GM21528 (cell line): Measurements from ENCODE around the gene JMJD6.
"Not testable (repeated sequence)": the region's sequence is repeated elsewhere in the genome, so short reads cannot be mapped to it uniquely, and the experiment has no call there.

Experiments used
- ATAC-seq: cut with Tn5 transposase; IDR thresholded peaks from one replicate; pipeline ENCODE4 v1.9.1; 2021; ENCODE audit warnings: mild to moderate bottlenecking, moderate library complexity; ENCODE audit not compliant: unreplicated experiment, low FRiP score

The JMJD6 gene

DNA sequence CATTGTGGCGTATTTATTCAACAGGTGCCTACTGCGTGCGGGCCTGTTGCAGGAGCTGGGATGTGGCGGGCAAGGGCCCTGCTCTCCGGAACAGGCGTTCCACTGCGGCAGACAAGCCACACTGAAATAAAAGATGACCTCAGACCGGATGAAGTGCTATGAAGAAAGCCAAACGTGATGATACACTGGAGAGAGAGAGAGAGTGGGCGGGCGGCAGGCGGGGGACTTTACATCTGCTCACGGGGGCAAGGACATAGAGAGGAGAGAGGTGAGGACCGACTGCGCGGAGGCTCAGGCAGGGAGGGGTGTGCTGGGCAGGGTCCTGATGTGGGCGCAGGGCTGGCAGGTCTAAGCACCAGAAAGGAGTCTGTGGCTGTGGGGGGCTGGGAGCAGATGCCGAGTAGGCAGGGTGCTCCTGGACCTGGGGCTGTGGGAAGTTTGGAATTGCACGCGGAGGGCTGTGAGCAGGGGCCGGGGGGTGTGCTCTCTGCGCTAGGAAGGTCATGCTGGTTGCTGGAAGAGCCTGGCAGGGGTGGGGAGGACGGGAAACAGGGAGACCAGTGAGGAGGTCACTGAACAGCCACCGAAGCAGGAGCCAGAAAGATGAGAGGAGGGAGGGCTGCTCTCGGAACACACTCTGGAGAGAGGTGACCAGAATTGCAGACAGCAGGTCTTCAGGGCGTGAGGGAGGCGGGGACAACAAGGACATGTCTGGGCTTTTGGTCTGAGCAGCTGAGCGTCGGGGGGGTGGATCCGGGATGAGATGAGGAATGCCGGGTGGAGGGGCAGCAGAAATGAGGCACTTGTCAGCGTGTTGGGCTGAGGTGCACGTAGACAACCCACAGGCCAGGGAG, 25.6 kb downstream of the JMJD6 start:
- no peak for ATAC-seq

- ATAC-seq: no peak
Observed at GRCh38 chr17:76700270-76700616, 26.2 kb downstream of the JMJD6 start.

DNA sequence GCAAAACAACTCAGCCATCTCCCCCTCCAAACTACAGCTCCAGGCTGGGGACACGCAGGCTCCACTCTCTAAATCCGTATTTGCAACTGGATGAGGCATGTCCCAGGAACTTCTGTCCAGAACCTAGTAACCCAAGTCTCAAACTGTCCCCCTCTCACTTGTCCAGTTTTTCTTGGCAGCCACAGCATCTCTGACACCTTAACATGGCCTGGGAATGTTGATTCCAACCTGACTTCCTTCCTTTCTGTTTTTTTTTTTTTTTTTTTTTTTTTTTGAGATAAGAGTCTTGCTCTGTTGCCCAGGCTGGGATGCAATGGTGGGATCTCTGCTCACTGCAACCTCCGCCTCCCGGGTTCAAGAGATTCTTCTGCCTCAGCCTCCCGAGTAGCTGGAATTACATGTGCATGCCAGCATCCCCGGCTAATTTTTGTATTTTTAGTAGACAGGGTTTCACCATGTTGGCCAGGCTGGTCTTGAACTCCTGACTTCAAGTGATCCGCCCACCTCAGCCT, 27.9 kb downstream of the JMJD6 start:
- ATAC-seq: not testable (repeated sequence)

- no peak for ATAC-seq
Observed at GRCh38 chr17:76697702-76698465, 28.5 kb downstream of the JMJD6 start.

DNA sequence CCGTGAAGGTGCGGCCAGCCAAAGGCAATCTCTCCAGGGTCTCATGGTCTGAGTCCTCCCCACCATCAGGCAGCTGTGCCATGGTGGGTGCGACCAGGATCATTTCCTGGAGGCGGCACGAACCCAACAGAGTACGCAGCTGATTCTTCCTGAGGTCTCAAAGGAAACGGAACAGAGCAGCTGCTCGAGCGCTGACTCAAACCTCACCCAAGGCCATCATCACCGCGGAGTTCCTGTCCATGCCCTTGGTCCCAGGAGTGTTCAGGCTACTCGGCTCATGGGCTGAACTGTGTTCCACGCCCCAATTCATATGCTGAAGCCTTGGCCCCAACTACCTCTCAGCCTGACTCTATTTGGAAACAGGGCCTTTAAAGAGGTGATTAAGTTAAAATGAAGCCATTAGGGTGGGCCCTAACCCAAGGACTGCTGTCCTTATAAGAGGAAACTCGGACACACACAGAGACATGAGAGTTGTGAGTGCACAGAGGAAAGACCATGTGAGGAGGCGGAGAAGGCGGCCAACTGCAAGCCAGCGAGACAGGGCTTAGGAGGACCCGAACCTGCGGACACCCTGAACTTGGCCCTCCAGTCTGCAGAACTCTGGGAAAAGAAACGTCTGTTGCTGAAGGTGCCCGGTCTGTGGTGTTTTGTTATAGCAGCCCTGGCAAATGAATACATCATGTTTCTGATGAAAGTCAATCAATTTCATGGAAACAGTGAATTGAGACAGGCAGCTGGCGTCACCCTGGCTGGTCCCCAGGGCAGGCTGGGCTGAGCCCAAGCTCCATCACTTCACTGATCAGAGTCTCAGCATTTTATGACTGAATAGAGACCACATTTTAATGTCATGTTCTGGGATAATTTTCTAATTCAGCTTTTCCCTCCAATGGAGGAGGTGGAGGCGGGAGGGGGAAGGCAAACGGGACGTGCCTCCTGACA, 29.4 kb downstream of the JMJD6 start:
- ATAC-seq: no peak

GRCh38 chr17:76695059-76695831, 31.2 kb downstream of the JMJD6 start:
- no peak for ATAC-seq

- ATAC-seq: no peak
Observed at GRCh38 chr17:76691379-76692191, 34.8 kb downstream of the JMJD6 start.

DNA sequence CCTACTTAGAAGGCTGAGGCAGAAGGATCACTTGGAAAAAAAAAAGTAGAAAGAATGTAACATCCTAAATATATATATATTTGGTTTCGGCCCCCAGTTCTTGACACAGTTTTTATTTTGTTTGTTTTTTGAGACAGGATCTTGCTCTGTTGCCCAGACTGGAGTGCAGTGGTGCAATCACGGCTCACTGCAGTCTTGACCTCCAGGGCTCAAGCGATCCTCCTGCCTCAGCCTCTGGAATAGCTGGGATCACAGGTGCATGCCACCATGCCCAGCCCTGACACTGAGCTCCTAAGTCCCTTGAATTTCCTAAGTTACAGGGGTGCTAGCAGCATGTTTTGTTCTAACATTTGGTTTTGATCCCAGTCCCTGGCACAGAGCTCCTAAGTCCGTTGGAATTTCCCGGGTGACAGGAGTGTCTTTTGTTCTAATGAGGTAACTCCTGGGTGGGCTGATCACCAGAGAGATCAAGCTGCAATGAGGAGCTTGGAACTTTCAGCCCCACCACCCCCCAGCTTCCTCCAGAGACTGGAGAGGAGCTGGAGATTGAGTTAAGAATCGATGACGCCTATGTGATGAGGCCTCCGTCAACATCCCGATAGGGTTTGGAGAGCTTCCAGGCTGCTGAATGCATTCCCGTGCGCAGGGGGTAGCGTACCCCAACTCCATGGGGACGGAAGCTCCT, 35.7 kb downstream of the JMJD6 start:
- ATAC-seq: no peak

- ATAC-seq: no peak
Observed at GRCh38 chr17:76689859-76690258, 36.5 kb downstream of the JMJD6 start.

DNA sequence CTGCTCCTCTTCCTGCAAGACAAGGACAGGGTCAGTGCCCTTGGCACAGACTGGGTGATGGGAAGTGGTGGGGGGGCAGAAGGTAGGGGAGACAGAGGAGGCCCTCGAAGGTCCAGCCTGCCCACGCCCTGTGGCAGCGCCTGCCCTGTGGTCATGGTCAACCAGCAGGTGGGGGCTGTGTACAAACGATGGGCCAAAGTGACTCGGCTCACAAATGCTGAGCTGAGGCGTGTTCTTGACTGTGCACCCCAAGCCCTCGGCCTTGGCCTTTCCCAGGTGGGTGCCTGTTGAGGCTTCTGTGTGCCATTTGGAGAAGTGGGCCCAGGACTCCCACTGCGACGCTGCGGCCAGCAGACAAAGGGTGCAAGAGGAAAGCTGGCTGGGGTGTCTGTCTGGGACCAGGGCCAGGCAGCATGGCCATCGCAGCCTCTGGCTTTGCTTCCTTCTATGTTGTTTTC, 38.2 kb downstream of the JMJD6 start:
- no peak for ATAC-seq

- no peak for ATAC-seq
Observed at GRCh38 chr17:76687298-76688164, 38.9 kb downstream of the JMJD6 start.

DNA sequence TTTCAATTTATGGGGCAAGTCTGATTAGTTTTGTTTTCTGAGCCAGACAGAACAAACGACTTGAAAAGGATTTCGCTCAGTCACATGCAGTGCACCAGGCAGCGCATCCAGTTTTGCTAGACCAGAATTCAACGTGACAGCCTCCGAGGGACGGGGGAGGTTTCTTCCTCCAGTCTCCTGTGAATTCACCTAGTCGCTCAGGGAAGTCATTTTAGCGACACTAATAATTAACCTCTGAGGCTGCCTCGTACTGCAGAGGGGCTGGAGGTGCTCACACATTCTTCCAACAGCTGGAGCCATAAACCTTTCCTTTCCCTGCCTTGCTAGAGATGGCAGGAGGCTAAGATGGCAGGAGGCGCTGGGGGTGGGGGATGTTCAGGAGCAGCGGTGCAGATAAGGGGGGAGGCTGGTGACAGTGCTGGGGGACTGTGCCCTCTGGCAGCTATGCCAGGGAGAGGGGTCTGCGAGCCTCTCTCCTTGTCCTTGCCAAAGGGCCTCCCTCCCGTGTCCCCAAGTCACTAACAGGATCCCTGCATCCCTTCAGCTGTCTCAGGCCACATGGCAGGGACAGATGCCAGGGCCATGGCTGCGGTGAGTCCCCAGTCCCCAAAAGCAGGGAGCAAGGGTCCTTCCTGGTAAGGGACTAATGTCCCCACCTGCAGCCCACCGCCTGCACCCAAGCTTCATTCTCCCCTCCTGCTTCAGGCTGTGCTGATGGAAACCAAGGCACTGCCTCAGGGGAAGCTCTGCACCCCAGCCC, 39.7 kb downstream of the JMJD6 start:
- ATAC-seq: no peak

- no peak for ATAC-seq
Observed at GRCh38 chr17:76685846-76686245, 40.6 kb downstream of the JMJD6 start.

GRCh38 chr17:76685366-76685765, 41.0 kb downstream of the JMJD6 start:
- no peak for ATAC-seq

DNA sequence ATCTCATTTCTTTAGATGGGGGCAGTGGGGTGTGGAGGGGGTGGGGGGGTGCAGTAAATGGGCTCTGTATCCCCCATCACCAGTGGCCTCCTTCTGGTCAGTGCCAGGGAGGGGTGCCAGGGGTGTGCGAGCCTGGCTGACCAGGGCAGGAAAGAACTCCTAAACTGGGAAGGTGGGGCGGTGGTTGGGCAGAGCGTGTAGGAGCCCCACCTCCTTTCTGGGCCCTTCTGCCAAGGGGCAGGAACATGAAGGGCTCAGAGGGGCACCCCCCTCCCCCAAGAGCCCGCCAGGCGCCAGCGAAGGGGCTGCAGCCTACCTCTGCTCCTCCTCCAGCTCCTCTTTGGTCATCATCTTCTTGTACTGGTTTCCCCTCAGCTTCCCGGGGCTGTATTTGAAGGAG, 41.6 kb downstream of the JMJD6 start:
- ATAC-seq: no peak

DNA sequence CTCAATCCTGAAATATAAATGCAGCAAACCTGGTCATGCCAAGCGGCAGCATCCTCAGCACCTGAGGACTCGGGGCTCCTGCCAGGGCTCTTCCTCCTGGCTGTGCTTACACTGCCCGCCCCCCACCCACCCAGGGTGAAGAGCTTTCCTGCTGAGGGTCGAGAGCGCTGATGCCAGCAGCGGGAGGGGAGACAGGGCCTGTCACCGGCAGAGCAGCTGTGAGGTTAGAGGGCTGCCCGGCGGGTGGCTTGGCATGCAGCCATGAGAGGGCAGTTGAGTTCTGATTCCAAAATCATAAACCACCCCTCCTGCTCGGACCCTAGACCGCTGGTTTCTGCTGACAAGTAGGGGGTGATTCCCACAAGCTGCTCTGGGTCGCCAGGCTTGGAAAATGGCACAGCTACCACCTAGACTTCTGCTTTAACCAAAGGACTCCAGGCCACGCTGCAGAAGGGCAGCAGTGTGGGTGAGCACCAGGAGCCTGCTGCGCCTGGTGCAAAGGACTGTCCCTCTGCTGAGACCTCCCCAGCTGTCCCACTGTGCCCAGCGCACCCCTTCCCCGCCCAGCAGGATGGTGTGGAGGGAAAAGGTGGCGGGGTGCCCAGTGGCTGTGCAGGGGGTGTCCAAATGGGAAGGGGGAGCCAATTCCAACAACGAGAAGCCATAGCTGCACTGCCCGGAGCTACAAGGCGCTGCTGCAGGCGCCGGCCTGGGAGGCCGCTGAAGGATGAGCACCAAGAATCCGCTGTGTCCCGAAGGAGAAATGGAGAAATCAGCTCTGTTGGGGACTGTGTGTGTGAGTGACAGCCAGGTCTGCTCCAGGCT, 42.3 kb downstream of the JMJD6 start:
- ATAC-seq: no peak
